Upper lobe of left lung (tissue), 4 donors: ENCODE measurements around the gene ZC3H15.

ENCODE experiments used
- EP300 ChIP-seq, 4 donors: sonication (generic); formaldehyde crosslinking; IDR thresholded peaks; one replicate each; pipeline ENCODE4 v1.5.1; 2017; ENCODE audit warnings: antibody characterized with exemption in 4 of 4, control low read depth in 2 of 4
- TF ChIP-seq, protein P1 (sequence below), 6 experiments: fragments of 450-650 bp in 4 of 6; fragments of 200-600 bp in 2 of 6; sonication (generic) in 2 of 6; IDR thresholded peaks; one replicate each; pipeline ENCODE4 v1.5.1; 2016 to 2019; ENCODE audit warnings: antibody characterized with exemption in 6 of 6

GRCh38 chr2:186508263-186508662, 22.2 kb downstream of the ZC3H15 start:
- TF ChIP-seq, protein P1, sequence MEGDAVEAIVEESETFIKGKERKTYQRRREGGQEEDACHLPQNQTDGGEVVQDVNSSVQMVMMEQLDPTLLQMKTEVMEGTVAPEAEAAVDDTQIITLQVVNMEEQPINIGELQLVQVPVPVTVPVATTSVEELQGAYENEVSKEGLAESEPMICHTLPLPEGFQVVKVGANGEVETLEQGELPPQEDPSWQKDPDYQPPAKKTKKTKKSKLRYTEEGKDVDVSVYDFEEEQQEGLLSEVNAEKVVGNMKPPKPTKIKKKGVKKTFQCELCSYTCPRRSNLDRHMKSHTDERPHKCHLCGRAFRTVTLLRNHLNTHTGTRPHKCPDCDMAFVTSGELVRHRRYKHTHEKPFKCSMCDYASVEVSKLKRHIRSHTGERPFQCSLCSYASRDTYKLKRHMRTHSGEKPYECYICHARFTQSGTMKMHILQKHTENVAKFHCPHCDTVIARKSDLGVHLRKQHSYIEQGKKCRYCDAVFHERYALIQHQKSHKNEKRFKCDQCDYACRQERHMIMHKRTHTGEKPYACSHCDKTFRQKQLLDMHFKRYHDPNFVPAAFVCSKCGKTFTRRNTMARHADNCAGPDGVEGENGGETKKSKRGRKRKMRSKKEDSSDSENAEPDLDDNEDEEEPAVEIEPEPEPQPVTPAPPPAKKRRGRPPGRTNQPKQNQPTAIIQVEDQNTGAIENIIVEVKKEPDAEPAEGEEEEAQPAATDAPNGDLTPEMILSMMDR (IDR thresholded peaks at IDR 0.05), result no peak
- TF ChIP-seq EP300 (IDR thresholded peaks at IDR 0.05), result no peak
